Measurements from ENCODE around the gene GLRX3.

Gene GLRX3

GRCh38 chr10:130167707-130168106 is 31.5 kb downstream of the GLRX3 start:
- TF ChIP-seq, protein P1, sequence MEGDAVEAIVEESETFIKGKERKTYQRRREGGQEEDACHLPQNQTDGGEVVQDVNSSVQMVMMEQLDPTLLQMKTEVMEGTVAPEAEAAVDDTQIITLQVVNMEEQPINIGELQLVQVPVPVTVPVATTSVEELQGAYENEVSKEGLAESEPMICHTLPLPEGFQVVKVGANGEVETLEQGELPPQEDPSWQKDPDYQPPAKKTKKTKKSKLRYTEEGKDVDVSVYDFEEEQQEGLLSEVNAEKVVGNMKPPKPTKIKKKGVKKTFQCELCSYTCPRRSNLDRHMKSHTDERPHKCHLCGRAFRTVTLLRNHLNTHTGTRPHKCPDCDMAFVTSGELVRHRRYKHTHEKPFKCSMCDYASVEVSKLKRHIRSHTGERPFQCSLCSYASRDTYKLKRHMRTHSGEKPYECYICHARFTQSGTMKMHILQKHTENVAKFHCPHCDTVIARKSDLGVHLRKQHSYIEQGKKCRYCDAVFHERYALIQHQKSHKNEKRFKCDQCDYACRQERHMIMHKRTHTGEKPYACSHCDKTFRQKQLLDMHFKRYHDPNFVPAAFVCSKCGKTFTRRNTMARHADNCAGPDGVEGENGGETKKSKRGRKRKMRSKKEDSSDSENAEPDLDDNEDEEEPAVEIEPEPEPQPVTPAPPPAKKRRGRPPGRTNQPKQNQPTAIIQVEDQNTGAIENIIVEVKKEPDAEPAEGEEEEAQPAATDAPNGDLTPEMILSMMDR (IDR thresholded peaks at IDR 0.05; ENCODE audit: extremely low read depth, missing control alignments), result no peak
- DNase-seq (ENCODE audit: low spot score), result no peak

- TF ChIP-seq, protein P1 (IDR thresholded peaks at IDR 0.05; ENCODE audit: extremely low read depth, missing control alignments), result no peak
- DNase-seq (ENCODE audit: low spot score), result no peak
These were observed 33.1 kb downstream of the GLRX3 start for GRCh38 chr10:130169136-130169859.

DNA sequence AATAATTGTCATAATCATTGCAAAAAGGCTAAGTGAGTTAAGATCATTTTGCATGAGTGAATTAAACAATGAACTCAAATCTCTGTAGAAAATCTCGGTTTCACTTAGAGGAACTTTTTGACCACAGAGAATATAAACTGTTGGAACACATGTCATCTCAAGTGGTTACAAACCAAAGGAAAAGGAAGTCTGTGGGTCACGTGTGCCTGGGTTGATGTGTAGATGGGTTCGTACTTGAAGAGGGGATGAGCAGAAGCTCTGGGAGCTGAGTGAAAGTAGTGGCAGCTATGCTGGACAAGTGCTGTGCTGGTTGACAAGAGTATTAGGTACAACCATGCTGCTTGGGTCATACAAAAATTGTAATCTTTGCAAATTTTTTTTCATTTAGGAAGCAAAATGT is 35.0 kb downstream of the GLRX3 start:
- peak; percentile 15 for DNase-seq (ENCODE audit: low spot score)
- TF ChIP-seq, protein P1 (IDR thresholded peaks at IDR 0.05; ENCODE audit: extremely low read depth, missing control alignments), result no peak

DNA sequence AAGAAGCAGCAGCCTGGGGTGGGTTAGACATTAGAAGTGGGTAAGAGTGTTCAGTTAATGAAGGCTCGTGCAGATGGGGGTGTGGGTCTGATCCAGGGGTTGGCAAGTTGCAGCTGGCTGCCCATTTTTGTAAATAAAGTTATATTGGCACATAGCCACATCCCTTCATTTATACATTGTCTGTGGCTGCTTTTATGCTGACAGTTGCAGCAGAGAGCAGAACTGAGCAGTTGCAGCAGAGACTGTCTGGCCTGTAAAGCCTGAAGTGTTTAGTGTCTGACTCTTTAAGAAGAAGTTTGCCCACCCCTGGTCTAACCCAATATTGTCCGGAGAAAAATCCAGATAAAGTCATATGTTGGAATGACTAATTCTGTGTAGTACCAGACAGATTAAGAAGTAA is 38.1 kb downstream of the GLRX3 start:
- TF ChIP-seq, protein P1 (IDR thresholded peaks at IDR 0.05; ENCODE audit: extremely low read depth, missing control alignments), result no peak
- no peak for DNase-seq (ENCODE audit: low spot score)

- DNase-seq (ENCODE audit: low spot score), result no peak
- TF ChIP-seq, protein P1 (IDR thresholded peaks at IDR 0.05; ENCODE audit: extremely low read depth, missing control alignments), result no peak
These were observed 38.9 kb downstream of the GLRX3 start for GRCh38 chr10:130175074-130175473.

DNA sequence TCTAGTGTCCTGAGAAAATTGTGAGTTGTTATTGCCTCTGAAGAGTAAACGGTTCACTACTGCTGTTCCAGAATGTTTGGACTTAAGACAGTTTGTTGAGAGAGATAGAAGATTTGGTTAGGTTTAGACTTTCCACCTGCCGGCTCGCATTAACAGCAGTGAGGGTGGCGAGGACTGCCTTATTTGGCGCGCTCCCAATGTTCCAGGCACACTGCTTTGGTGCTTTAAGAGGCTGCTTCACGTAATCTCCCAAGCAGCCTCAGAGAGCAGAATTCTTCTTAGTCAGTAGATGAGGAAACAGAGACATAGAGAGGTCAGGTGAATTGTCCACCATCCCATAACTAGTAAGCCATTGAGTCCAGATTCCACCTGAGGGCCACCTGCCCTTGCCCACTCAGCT is 41.1 kb downstream of the GLRX3 start:
- DNase-seq (ENCODE audit: low spot score), result no peak
- TF ChIP-seq, protein P1 (IDR thresholded peaks at IDR 0.05; ENCODE audit: extremely low read depth, missing control alignments), result no peak

DNA sequence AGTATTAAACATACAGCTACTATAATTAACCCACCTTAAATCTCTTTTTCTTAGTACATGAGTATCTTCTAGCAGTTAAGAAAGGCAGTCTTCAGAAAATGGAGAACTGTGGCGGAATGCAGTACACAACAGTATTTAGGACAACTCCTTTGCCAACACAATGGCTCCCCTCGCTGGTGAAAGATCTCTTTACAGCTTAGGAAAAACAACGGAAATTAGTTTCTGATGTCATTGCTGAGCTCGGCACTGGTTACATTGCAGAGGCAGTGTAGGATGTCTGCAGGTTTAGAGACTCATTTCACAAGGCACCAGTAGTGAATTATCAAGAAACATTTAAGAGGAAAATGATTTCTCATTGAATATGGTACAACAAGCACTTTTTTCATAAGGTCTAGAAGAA is 43.4 kb downstream of the GLRX3 start:
- no peak for DNase-seq (ENCODE audit: low spot score)
- TF ChIP-seq, protein P1 (IDR thresholded peaks at IDR 0.05; ENCODE audit: extremely low read depth, missing control alignments), result no peak
